VCaP (cell line): ENCODE results near the gene HNRNPA3.
"Not testable (repeated sequence)": the region's sequence is repeated elsewhere in the genome, so short reads cannot be mapped to it uniquely, and the experiment has no call there.

Experiments used
- H3K27ac ChIP-seq: fragments of 450-650 bp; 2 replicates; pipeline ENCODE4 v1.5.1; 2017
- CTCF ChIP-seq: fragments of 450-650 bp; conservative IDR thresholded peaks from 2 replicates; pipeline ENCODE4 v1.5.1; 2017; ENCODE audit warnings: mild to moderate bottlenecking, moderate library complexity

HNRNPA3 gene

GRCh38 chr2:177211576-177212105 lies 953 bp upstream of the HNRNPA3 start:
- H3K27ac ChIP-seq: peak overlapping the region; percentile 97
- no peak for TF ChIP-seq CTCF

- no peak for TF ChIP-seq CTCF
- peak overlapping the region; percentile 97 for H3K27ac ChIP-seq
Measured at GRCh38 chr2:177212891-177213856, 580 bp downstream of the HNRNPA3 start.

- H3K27ac ChIP-seq: no peak overlapping the region
Measured at GRCh38 chr2:177217247-177217843, 4.8 kb downstream of the HNRNPA3 start.

GRCh38 chr2:177219787-177220186 lies 7.2 kb downstream of the HNRNPA3 start:
- H3K27ac ChIP-seq: not testable (repeated sequence)

More at GRCh38 chr2:177217247-177217843, 4.8 kb downstream of the HNRNPA3 start:
- no peak for TF ChIP-seq CTCF

GRCh38 chr2:177221534-177221933 lies 8.9 kb downstream of the HNRNPA3 start:
- no peak for TF ChIP-seq CTCF
- H3K27ac ChIP-seq: no peak overlapping the region

- no peak overlapping the region for H3K27ac ChIP-seq
- TF ChIP-seq CTCF: no peak
Measured at GRCh38 chr2:177221970-177222369, 9.4 kb downstream of the HNRNPA3 start.

GRCh38 chr2:177223436-177223835 lies 10.8 kb downstream of the HNRNPA3 start:
- H3K27ac ChIP-seq: not testable (repeated sequence)

GRCh38 chr2:177225965-177226360 lies 13.4 kb downstream of the HNRNPA3 start:
- TF ChIP-seq CTCF: no peak
- no peak overlapping the region for H3K27ac ChIP-seq
